HEK293T (cell line): Measurements from ENCODE around the gene BST1.

Experiments used
- CTCF ChIA-PET: fragments of 350-600 bp; formaldehyde crosslinking; extraction: SDS; loops from one replicate; lab custom pipeline; 2021; ENCODE audit warnings: antibody characterized with exemption, inconsistent platforms; lab: Yijun Ruan, JAX
- POLR2A ChIA-PET: fragments of 350-600 bp; formaldehyde crosslinking; extraction: SDS; loops from one replicate; lab custom pipeline; 2020; ENCODE audit warnings: antibody characterized with exemption, inconsistent platforms; lab: Yijun Ruan, JAX
- DNase-seq: peaks from one replicate; pipeline ENCODE4 v3.0.0; 2012; ENCODE audit warnings: mixed read lengths; ENCODE audit errors: extremely low spot score
- ARNT ChIP-seq: fragments of 450-650 bp; IDR thresholded peaks from 2 replicates; pipeline ENCODE4 v1.6.1; 2017; ENCODE audit warnings: mild to moderate bottlenecking
- BHLHE40 ChIP-seq: fragments of 450-650 bp; IDR thresholded peaks from 2 replicates; pipeline ENCODE4 v1.6.1; 2016; ENCODE audit warnings: mild to moderate bottlenecking, moderate library complexity, borderline replicate concordance
- CTBP1 ChIP-seq: fragments of 450-650 bp; IDR thresholded peaks from 2 replicates; pipeline ENCODE4 v1.6.1; 2016; ENCODE audit warnings: borderline replicate concordance
- ELF4 ChIP-seq: fragments of 450-650 bp; IDR thresholded peaks from 2 replicates; pipeline ENCODE4 v1.6.1; 2017; ENCODE audit warnings: antibody characterized with exemption
- FOXA1 ChIP-seq: fragments of 450-650 bp; IDR thresholded peaks from 2 replicates; pipeline ENCODE4 v1.6.1; 2016; ENCODE audit warnings: mild to moderate bottlenecking
- FOXK2 ChIP-seq: fragments of 450-650 bp; IDR thresholded peaks from 2 replicates; pipeline ENCODE4 v1.6.1; 2016; ENCODE audit warnings: mild to moderate bottlenecking
- FOXM1 ChIP-seq: fragments of 450-650 bp; IDR thresholded peaks from 2 replicates; pipeline ENCODE4 v1.6.1; 2017; ENCODE audit warnings: mild to moderate bottlenecking, borderline replicate concordance
- HDGF ChIP-seq: fragments of 450-650 bp; IDR thresholded peaks from 2 replicates; pipeline ENCODE4 v1.6.1; 2017; ENCODE audit warnings: antibody characterized with exemption, borderline replicate concordance
- L3MBTL2 ChIP-seq: fragments of 450-650 bp; conservative IDR thresholded peaks from 2 replicates; pipeline ENCODE4 v1.6.1; 2016; ENCODE audit warnings: mild to moderate bottlenecking
- LEF1 ChIP-seq: fragments of 450-650 bp; IDR thresholded peaks from 2 replicates; pipeline ENCODE4 v1.6.1; 2017; ENCODE audit warnings: mild to moderate bottlenecking, borderline replicate concordance
- NFRKB ChIP-seq: fragments of 450-650 bp; IDR thresholded peaks from 2 replicates; pipeline ENCODE4 v1.6.1; 2016; ENCODE audit warnings: mild to moderate bottlenecking, moderate library complexity
- SP1 ChIP-seq: fragments of 450-650 bp; IDR thresholded peaks from 2 replicates; pipeline ENCODE4 v1.6.1; 2017
- SUZ12 ChIP-seq: fragments of 450-650 bp; IDR thresholded peaks from 2 replicates; pipeline ENCODE4 v1.6.1; 2016; ENCODE audit warnings: mild to moderate bottlenecking
- TARDBP ChIP-seq: fragments of 450-650 bp; IDR thresholded peaks from 2 replicates; pipeline ENCODE4 v1.6.1; 2016
- ZNF384 ChIP-seq: fragments of 450-650 bp; IDR thresholded peaks from 2 replicates; pipeline ENCODE4 v1.6.1; 2016
- TF ChIP-seq, protein P1 (sequence below): fragments of 450-650 bp; IDR thresholded peaks from 2 replicates; pipeline ENCODE4 v1.6.1; 2016

BST1 gene

GRCh38 chr4:15716115-15716514 is 13.2 kb downstream of the BST1 start:
- DNase-seq: no peak
- POLR2A ChIA-PET: no interaction called here
- CTCF ChIA-PET: no interaction called here
- TF ChIP-seq NFRKB (no peak), SUZ12 (no peak), BHLHE40 (no peak), LEF1 (no peak), TARDBP (no peak), SP1 (no peak), ARNT (no peak), FOXK2 (no peak), CTBP1 (no peak)

DNA sequence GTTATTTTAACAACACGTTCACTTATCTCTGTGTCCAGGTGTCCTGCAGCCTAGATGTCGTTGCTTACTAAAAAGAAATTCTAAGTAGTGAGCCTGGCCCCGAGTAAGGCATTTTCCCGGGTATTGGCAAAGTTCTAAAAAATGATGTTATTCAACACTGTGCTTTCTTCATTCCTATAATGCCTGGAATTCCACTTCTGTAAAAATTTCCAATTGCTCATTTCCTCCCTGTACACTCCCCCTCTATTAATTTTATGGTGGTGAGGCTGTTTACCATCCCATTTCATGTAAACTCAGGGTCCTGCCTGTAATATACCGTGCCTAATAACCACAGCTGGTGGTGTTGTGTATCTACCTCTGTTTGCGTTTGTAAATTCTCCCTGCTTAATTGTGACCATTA is 14.2 kb downstream of the BST1 start:
- CTCF ChIA-PET: no interaction called here
- no peak for TF ChIP-seq ARNT
- no peak for TF ChIP-seq FOXA1
- no peak for TF ChIP-seq FOXM1
- TF ChIP-seq LEF1: no peak
- TF ChIP-seq, protein P1, sequence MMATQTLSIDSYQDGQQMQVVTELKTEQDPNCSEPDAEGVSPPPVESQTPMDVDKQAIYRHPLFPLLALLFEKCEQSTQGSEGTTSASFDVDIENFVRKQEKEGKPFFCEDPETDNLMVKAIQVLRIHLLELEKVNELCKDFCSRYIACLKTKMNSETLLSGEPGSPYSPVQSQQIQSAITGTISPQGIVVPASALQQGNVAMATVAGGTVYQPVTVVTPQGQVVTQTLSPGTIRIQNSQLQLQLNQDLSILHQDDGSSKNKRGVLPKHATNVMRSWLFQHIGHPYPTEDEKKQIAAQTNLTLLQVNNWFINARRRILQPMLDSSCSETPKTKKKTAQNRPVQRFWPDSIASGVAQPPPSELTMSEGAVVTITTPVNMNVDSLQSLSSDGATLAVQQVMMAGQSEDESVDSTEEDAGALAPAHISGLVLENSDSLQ: no peak
- no peak for TF ChIP-seq ZNF384
- no peak for TF ChIP-seq BHLHE40
- POLR2A ChIA-PET: no interaction called here
- DNase-seq: no peak

DNA sequence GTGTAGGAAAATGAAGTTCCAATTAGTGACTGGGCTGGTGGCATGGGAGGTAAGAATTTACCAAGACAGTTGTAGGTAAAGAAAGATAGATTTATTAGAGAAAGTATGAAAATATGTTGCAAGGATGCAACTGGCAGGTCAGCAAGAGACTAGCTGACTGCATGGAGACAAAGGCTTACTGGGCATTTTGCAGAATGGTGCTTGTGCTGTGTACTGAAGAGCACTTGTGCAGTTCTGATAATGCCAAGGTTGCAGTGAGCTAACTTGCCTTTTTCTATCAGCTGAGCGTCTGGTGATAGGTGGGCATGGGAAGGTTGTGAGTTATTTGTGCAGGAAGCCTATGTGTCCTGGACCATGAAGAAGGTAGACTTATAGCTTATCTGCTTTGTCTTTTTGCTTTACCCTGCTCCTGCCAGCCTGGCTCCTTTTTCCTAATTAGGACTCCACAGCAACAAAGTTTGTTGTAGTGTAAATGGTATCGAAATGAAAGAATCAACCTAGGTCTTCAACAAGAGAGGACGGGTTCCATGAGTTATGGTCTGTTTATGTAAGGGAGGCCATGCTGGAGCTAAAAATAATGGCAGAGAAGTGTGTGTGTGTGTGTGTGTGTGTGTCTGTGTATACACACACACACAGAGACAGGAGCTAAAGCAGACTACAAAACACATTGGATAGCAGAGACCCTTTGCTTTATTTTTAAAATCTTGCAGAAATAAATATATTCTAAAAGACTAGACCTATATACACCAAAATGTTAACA is 15.0 kb downstream of the BST1 start:
- TF ChIP-seq FOXM1: no peak
- DNase-seq: no peak
- POLR2A ChIA-PET: no interaction called here
- CTCF ChIA-PET: interaction anchor here (0.5 kb wide), 1 partner anchor 75 kb away, joined by 3 read pairs; no protein-coding TSS in a partner anchor

DNA sequence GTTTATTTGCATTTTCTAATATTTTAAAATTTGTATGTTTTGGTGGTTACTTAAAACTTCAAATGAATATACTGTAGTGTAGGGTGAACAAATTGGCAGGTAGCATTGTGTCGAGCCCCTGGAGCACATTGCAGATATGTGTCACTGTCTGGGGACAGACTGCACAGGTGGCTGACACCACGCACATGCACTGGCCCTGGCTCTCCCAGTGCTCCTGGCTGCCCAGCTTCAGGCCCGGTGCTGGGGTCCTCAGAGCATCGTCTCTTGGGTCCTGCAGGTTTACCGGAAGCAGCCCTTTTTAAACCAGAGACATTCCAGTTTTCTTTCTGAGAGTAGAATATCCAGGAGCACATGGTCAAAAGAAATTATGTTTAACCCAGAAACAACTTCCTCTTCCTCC is 15.6 kb downstream of the BST1 start:
- no peak for TF ChIP-seq ARNT
- no peak for TF ChIP-seq BHLHE40
- TF ChIP-seq, protein P1: no peak
- no peak for TF ChIP-seq FOXA1
- TF ChIP-seq LEF1: no peak
- TF ChIP-seq CTBP1: no peak
- TF ChIP-seq TARDBP: no peak
- TF ChIP-seq FOXK2: no peak
- TF ChIP-seq SP1: no peak
- TF ChIP-seq ZNF384: no peak
- TF ChIP-seq L3MBTL2: no peak
- TF ChIP-seq SUZ12: no peak
- POLR2A ChIA-PET: no interaction called here
- CTCF ChIA-PET: interaction anchor here (0.5 kb wide), 1 partner anchor 75 kb away, joined by 3 read pairs; no protein-coding TSS in a partner anchor
- no peak for DNase-seq

GRCh38 chr4:15718959-15719358 is 16.1 kb downstream of the BST1 start:
- ChIA-PET POLR2A (no interaction called here), CTCF (no interaction called here)
- DNase-seq: no peak
- TF ChIP-seq NFRKB: no peak
- TF ChIP-seq LEF1: no peak
- no peak for TF ChIP-seq L3MBTL2
- TF ChIP-seq SP1: no peak
- TF ChIP-seq ARNT: no peak
- no peak for TF ChIP-seq FOXK2
- no peak for TF ChIP-seq BHLHE40
- TF ChIP-seq FOXM1: no peak
- TF ChIP-seq SUZ12: no peak
- TF ChIP-seq CTBP1: no peak
- no peak for TF ChIP-seq ZNF384
- TF ChIP-seq, protein P1: no peak
- no peak for TF ChIP-seq HDGF
- no peak for TF ChIP-seq ELF4
- TF ChIP-seq FOXA1: no peak
- no peak for TF ChIP-seq TARDBP

GRCh38 chr4:15719506-15719905 is 16.6 kb downstream of the BST1 start:
- POLR2A ChIA-PET: no interaction called here
- TF ChIP-seq HDGF (no peak), ARNT (no peak), FOXA1 (no peak), SP1 (no peak), NFRKB (no peak), LEF1 (no peak), L3MBTL2 (no peak), CTBP1 (no peak), SUZ12 (no peak), BHLHE40 (no peak), FOXK2 (no peak), ZNF384 (no peak), TARDBP (no peak), ELF4 (no peak), FOXM1 (no peak)
- TF ChIP-seq, protein P1: no peak
- DNase-seq: no peak
- CTCF ChIA-PET: no interaction called here
